HG03457 (cell line): ENCODE results near the gene CPNE1.

ENCODE experiments used
- ATAC-seq: cut with Tn5 transposase; IDR thresholded peaks from one replicate; pipeline ENCODE4 v1.9.1; 2021; ENCODE audit warnings: moderate number of reproducible peaks; ENCODE audit not compliant: unreplicated experiment

Gene CPNE1

DNA sequence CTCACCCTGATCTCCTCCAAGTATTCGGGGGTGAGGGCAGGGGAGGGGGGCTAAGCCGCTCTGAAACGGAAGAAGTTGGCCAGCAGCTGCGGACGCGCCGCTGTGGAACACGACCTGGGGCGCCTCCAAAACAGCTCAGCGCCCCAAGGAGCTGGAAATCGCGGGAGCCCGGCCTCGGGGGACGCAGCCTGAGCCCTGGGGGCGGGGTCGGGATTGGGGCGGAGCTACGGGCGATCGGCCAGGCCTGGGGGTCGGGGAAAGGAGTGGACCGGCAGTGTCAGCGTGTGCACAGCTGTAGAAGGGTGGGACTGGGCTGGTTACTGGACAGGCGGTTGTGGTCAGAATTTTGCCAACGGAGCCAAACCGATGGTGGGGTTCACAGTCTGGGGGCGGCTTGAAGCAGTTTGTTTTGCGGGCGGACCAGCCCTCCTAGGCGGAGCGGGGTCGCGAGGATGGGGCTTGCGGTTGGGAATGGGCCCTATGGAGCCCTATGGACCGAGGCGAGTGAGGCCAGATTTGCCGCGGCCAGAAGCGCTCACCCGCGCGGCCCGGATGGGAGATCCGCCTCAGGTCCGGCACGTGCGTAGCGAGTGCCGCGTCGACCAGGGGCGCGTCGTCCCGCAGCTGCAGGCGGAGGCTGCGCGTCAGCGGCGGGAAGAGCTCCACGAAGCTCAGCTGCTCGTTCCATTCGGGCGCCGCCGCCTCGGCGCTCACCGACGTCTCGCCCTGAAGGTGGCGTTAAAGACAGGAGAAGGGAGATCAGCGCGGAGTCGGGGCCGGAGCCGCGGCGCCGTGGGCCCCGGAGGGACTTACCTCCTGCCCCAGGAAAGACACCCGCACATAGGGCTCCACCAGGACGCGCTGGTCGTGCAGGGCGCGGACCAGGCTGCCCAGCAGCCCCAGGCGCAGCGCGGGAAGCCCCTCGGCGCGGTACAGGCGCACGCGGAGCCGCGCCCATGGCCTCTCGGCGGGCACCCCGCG is 63.4 kb downstream of the CPNE1 start:
- no peak for ATAC-seq

GRCh38 chr20:35600176-35600992 is 64.3 kb downstream of the CPNE1 start:
- ATAC-seq = no peak

DNA sequence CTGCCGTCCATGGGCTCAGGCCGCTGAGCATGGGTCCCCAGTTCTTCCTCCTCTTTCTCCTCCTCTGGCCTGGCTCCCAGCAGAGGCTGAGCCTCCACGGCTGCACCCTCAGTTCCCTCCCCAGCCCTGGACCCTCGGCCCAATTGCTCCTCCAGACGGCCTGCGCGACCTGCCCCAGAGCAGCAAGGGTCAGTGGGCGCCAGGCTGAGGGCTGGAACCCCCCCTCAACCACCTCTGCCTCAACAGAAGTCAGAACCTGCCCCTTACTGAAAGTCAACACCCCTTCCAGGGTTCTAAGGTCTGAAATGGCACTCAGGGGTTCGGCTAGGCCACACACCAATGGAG is 65.0 kb downstream of the CPNE1 start:
- no peak for ATAC-seq

GRCh38 chr20:35598899-35599775 is 65.6 kb downstream of the CPNE1 start:
- no peak for ATAC-seq

DNA sequence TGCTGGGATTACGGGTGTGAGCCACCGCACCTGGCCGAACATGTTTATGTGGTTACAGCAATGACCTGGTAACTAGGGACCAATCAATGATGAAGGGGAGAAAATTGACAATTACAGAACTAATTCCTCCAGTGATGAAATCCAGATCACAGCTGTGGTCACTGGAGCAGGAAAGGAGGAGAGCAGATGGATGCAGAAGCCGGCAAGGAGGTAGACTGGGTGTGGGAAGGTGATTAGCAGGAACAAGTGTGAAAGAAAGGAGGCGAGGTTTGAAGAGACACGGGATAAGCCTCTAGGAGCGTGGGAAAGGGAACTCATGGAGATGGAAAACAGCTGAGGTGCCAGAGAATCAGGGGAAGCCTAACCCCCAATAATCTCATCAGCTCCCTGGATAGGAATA is 66.2 kb downstream of the CPNE1 start:
- ATAC-seq = no peak

DNA sequence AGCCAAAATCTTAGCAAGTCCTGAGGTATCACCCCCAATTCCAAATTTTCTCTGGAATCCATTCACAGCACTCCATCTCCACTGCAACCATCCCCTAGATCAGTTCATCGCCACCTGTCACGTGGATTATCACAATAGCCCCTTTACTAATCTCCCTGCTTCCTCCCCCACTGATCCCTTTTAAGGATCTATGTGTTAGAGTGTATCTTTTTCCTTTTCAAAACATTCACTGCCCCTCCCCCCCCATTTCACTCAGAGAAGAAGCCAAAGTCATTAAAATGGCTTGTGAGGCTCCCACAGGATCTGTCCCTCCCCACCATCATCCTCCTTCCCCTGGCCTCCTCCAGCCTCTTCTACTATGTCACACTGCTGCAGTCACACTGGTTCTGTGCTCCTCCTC is 67.5 kb downstream of the CPNE1 start:
- no peak for ATAC-seq

DNA sequence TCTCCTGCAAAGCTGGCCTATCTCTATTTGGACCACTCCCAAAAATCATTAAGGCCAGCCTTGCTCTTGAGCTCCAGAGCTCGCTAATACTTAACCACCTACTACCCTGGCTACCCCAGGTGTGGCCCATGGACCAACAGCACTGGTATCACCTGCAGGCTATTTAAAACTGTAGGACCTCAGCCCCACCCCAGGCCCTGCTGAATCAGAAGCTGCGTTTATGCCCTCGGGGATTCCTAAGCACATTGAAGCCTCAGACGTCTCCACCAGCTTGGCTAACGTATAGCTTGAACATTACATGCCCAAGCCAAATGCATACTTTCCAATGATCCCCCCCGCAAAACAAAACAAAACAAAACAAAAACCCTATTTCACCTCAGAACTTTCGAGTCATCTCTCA is 68.8 kb downstream of the CPNE1 start:
- ATAC-seq = no peak

DNA sequence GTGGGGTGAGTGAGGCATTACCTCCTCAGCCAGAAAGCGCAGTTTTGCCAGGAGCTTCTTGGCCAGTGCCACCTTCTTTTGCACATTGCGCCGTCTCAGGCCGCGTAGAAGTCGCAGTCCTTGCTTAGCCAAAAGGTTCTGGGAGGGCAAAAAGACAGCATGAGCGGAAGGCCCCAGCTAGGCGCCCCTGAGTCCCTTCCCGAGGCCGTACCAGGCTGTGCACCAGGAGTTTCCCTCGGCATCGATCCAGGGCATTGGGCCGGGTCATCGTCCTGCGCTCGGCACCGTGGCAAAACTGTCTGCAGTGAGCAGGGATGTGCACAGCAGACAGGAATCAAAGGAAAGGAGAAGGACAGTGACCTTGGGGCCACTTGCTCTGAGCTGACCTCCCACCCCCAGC is 69.2 kb downstream of the CPNE1 start:
- ATAC-seq = no peak

- no peak for ATAC-seq
These were observed 72.2 kb downstream of the CPNE1 start for GRCh38 chr20:35592339-35592974.

- no peak for ATAC-seq
These were observed 76.3 kb downstream of the CPNE1 start for GRCh38 chr20:35588397-35588796.

DNA sequence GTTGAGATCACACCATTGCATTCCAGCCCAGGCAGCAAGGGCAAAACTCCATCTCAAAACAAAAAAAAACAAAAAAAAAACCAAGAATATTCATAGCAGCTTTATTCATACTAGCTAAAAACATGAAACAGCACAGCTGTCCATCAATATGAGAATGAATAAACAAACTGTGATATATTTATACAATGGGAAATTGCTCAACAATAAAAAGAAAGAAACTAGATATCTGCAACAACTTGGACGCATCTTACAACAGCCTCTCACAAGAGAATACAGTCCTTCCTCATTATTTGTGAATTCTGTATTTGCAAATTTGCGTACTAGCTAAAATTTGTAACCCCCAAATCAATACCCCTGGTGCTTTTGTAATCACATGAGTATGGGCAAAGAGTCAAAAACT is 77.3 kb downstream of the CPNE1 start:
- no peak for ATAC-seq

GRCh38 chr20:35586751-35587425 is 77.8 kb downstream of the CPNE1 start:
- no peak for ATAC-seq

DNA sequence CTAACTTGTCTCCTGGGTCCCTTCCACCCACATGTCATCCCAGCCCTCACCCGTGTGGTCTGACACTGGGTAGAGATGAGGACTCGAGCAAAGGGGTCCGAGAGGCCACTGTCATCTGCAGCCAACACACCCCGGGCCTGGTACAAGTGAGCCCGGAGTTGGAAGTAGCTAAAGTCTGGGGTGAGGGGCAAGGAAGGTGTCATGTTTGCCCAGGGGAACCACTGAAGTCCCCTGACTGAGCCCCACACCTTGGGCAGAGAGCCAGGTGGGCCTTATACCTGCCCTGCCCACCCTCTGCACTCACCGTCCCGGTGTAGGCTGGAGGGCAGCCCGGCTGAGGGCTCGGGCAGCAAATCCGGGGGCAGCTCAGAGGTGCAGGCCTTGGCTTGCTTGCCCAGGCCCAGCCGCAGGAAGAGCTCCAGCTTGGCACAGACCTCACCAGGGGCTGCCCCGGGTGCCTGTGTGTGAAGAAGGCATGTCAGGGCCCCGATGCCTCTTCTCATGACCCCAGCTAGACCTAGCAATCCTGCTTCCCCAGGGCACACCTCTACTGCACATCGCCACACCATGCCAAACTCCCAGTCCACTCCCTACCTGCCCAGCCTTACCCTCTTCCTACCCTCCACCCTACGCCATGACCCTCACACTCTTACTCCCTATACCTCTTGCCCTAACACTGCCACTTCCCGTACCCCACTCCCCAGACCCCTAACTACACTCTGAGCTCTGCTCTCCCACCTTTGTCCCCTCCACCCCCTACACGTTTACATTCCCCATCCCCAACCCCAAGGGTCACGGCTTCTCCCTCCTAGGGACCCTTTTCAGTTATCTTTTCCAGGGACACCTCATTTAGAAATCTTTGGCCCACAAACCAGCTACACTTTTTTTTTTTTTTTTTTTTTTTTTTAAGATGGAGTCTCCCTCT is 80.8 kb downstream of the CPNE1 start:
- ATAC-seq = no peak

DNA sequence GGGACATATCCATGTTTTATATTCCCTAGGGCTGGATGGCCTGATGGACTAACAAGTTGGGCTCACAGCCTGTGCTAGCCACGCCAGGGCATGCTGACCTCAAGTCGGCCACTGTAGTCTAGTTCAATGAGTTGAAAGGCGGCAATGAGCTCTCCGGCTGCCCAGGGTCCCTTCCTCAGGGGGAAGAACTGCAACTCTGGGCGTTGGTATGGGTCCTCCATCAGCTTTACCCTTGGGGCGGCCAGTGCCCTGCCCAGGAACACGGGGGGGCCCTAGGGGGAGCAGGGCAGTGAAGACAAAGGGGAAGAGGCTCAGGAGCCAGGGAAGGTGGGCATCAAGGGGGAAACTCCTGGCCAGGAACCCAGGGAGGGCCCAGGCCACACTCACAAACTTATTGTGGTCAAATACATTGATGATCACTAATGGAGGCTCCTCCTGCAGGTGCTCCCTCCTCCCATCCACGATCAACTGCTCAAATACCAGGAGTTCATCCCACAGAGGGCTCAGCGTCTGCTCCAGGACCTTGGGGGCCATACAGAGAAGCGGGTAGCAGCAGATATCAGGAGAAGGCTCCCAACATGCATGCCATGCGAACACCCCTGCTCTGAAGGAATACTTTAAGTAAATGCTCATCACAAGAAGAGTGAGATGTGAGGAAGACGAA is 81.8 kb downstream of the CPNE1 start:
- no peak for ATAC-seq

DNA sequence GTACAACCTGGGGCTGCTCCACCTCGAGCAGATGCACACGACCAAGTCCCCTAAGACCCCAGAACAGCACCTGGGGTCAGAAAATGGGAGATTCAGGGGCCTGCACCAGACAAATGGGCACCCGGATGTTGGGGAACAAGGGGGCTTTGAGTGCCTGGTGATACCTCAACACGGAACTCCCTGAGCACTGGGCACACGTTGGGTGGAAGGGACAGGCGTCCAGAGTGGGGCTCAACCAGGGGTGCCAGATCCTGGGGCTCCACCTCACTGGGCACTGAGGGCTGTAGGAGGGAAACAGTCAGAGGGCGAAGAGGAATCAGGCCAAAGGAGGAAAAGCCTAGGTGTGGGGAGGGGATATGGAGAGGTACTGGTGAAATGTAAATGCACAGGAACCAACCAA is 82.6 kb downstream of the CPNE1 start:
- no peak for ATAC-seq

- no peak for ATAC-seq
These were observed 85.5 kb downstream of the CPNE1 start for GRCh38 chr20:35579196-35579595.

DNA sequence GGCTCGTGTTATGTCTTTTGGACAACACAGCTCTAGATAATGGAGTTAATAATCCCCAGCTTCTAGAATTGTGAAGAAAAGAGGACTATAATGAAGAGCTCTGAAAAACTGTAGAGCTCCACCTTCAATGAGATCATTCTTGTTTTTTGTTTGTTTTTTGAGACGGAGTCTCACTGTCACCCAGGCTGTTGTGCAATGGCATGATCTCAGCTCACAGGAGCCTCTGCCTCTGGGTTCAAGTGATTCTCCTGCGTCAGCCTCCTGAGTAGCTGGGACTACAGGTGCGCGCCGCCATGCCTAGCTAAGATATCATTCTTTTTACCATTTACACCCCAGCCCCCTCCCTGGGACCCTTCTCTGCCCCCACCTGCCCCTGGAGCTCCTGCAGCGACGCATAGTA is 86.2 kb downstream of the CPNE1 start:
- no peak for ATAC-seq

DNA sequence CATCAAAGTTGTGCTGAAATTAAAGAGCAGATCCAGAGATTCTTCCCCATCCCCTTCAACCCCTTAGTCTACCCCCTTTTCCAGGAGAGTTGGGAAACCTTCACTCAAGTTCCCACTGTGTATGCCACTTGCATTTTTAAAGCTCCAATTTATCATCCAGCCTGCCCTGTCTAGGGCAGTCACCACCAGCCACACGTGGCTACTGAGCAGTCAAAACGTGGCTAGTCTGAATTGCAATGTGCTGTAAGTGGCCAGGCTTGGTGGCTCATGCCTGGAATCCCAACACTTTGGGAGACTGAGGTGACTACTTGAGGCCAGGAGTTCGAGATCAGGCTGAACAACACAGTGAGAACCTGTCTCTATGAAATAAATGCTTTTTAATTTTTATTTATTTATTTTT is 87.9 kb downstream of the CPNE1 start:
- no peak for ATAC-seq
